HCT116 (cell line): ENCODE measurements around the gene TBC1D16. TPM values are rescaled to one million over a fixed set of nuclear protein-coding genes. Genes with fewer than 3 reads are reported as not detected.

Experiments
- ATAC-seq: fragments of 200-7000 bp; cut with Tn5 transposase; 2 replicates; pipeline ENCODE4 v1.9.1; 2020; ENCODE audit warnings: mild to moderate bottlenecking, moderate library complexity
- BruUV-seq: library from RNA; stranded (reverse); fragments of 400-500 nt; replicated peaks from 2 replicates; lab custom pipeline; 2021; lab: Mats Ljungman, UMichigan
- CTCF ChIA-PET: fragments of 300-600 bp; sonication (Branson Sonifier 250); formaldehyde crosslinking; loops from one replicate; lab custom pipeline; 2021; ENCODE audit warnings: antibody characterized with exemption; lab: Charles Lee
- POLR2A ChIA-PET: fragments of 300-600, 350-600 bp; sonication (Branson Sonifier 250); formaldehyde crosslinking; loops from one replicate; lab custom pipeline; 2021; ENCODE audit warnings: antibody characterized with exemption; lab: Charles Lee
- RAD21 ChIA-PET, 2 experiments: fragments of 300-600 bp; sonication (Branson Sonifier 250); formaldehyde crosslinking; loops; one replicate each; lab custom pipeline; 2023; ENCODE audit warnings: low total read pairs in 2 of 2; ENCODE audit not compliant: uncharacterized antibody in 2 of 2, unreplicated experiment in 2 of 2, low non-redundant PET in 1 of 2; lab: Charles Lee
- DNase-seq: peaks from one replicate; pipeline ENCODE4 v3.0.0-alpha.2; 2010; ENCODE audit warnings: low read depth, low spot score
- H2AFZ ChIP-seq: fragments of 200-600 bp; shearing (Covaris generic), sonication (generic); 2 replicates; pipeline ENCODE4 v1.6.1; 2017; ENCODE audit warnings: low read depth, mixed run types, mixed read lengths, antibody characterized with exemption, low read length; ENCODE audit not compliant: poor library complexity, severe bottlenecking
- H3K27ac ChIP-seq: 2 replicates; pipeline ENCODE4 v1.5.1; 2012; ENCODE audit warnings: low read depth, low read length
- H3K27me3 ChIP-seq: fragments of 200-600 bp; sonication (generic); 2 replicates; pipeline ENCODE4 v1.6.1; 2016; ENCODE audit warnings: mixed run types, low read length, mixed read lengths; ENCODE audit not compliant: insufficient read depth
- H3K36me3 ChIP-seq, 2 experiments: fragments of 200-500 bp in 1 of 2; fragments of 200-600 bp in 1 of 2; sonication (Bioruptor generic) in 1 of 2; sonication (generic) in 1 of 2; 2 replicates each; pipeline versions ENCODE4 v1.5.1 to v1.6.1; 2014 to 2016; ENCODE audit warnings: low read length in 2 of 2, inconsistent platforms in 1 of 2, mixed read lengths in 1 of 2, mixed run types in 1 of 2; ENCODE audit not compliant: insufficient read depth in 2 of 2, control insufficient read depth in 1 of 2
- H3K4me1 ChIP-seq, 2 experiments: fragments of 200-600 bp in 1 of 2; sonication (generic) in 1 of 2; 2 replicates each; pipeline versions ENCODE4 v1.5.1 to v1.6.1; 2012 to 2017; ENCODE audit warnings: low read length in 2 of 2, inconsistent platforms in 1 of 2, mild to moderate bottlenecking in 1 of 2, mixed read lengths in 1 of 2, mixed run types in 1 of 2, moderate library complexity in 1 of 2; ENCODE audit not compliant: insufficient read depth in 2 of 2, control insufficient read depth in 1 of 2
- H3K4me2 ChIP-seq: fragments of 200-600 bp; sonication (generic); 2 replicates; pipeline ENCODE4 v1.6.1; 2017; ENCODE audit warnings: mixed run types, low read length, mixed read lengths
- H3K4me3 ChIP-seq, 2 experiments: fragments of 200-600 bp in 1 of 2; sonication (generic) in 1 of 2; replicated peaks in 1 of 2; 2 replicates each; pipeline ENCODE4 v1.5.1; 2011 to 2016; ENCODE audit warnings: low read length in 2 of 2, control low read depth in 1 of 2, low read depth in 1 of 2, mild to moderate bottlenecking in 1 of 2, mixed read lengths in 1 of 2, mixed run types in 1 of 2
- H3K79me2 ChIP-seq: fragments of 200-600 bp; sonication (generic); 2 replicates; pipeline ENCODE4 v1.6.1; 2017; ENCODE audit warnings: mild to moderate bottlenecking, mixed run types, low read length, moderate library complexity, mixed read lengths; ENCODE audit not compliant: insufficient read depth
- H3K9ac ChIP-seq: fragments of 200-600 bp; sonication (generic); 2 replicates; pipeline ENCODE4 v1.6.1; 2016; ENCODE audit warnings: low read length, mixed read lengths
- H3K9me2 ChIP-seq: fragments of 200-600 bp; sonication (generic), shearing (Covaris generic); 2 replicates; pipeline ENCODE4 v1.6.1; 2017; ENCODE audit warnings: mixed run types, mild to moderate bottlenecking, moderate library complexity; ENCODE audit not compliant: insufficient read depth
- H3K9me3 ChIP-seq, 2 experiments: fragments of 200-500 bp in 1 of 2; fragments of 200-600 bp in 1 of 2; sonication (Bioruptor generic) in 1 of 2; sonication (generic) in 1 of 2; 2 replicates each; pipeline ENCODE4 v1.6.1; 2014 to 2017; ENCODE audit warnings: low read length in 2 of 2, mixed read lengths in 2 of 2, inconsistent platforms in 1 of 2, low read depth in 1 of 2, mild to moderate bottlenecking in 1 of 2, mixed run types in 1 of 2, moderate library complexity in 1 of 2; ENCODE audit not compliant: control insufficient read depth in 1 of 2, insufficient read depth in 1 of 2
- H4K20me1 ChIP-seq: fragments of 200-600 bp; sonication (generic), shearing (Covaris generic); 2 replicates; pipeline ENCODE4 v1.6.1; 2017; ENCODE audit warnings: mixed run types, mild to moderate bottlenecking, moderate library complexity; ENCODE audit not compliant: insufficient read depth
- ATF3 ChIP-seq: IDR thresholded peaks from 2 replicates; pipeline ENCODE4 v1.6.1; 2012
- EGR1 ChIP-seq: IDR thresholded peaks from 2 replicates; pipeline ENCODE4 v1.6.1; 2012; ENCODE audit warnings: low read depth
- ELF1 ChIP-seq: IDR thresholded peaks from 2 replicates; pipeline ENCODE4 v1.6.1; 2012; ENCODE audit warnings: low read depth, borderline replicate concordance
- EZH2 ChIP-seq: fragments of 200-600 bp; sonication (generic); IDR thresholded peaks from 2 replicates; pipeline ENCODE4 v1.6.1; 2017; ENCODE audit warnings: antibody characterized with exemption, mixed run types
- FOSL1 ChIP-seq: IDR thresholded peaks from 2 replicates; pipeline ENCODE4 v1.6.1; 2012; ENCODE audit warnings: low read depth
- JUND ChIP-seq: IDR thresholded peaks from 2 replicates; pipeline ENCODE4 v1.6.1; 2012
- SIN3A ChIP-seq: IDR thresholded peaks from 2 replicates; pipeline ENCODE4 v1.6.1; 2012; ENCODE audit warnings: low read depth
- SRF ChIP-seq: IDR thresholded peaks from 2 replicates; pipeline ENCODE4 v1.6.1; 2012; ENCODE audit warnings: low read depth
- ZFX ChIP-seq: fragments of 450-650 bp; IDR thresholded peaks from 2 replicates; pipeline ENCODE4 v1.6.1; 2017
- intact Hi-C: fragments of 100-400 bp; cut with micrococcal nuclease; formaldehyde crosslinking; loops from 2 replicates; pipeline ENCODE4 v1.10.0; 2022
- total RNA-seq: library from RNA; stranded (reverse); gene quantifications from one replicate; pipeline ENCODE4 v1.2.1, GENCODE V29; 2021; ENCODE audit not compliant: unreplicated experiment

TBC1D16 gene
- total RNA-seq, 1 experiment from 2014 or later, result 31.1 TPM

GRCh38 chr17:79926142-79926604, 109.5 kb downstream of the TBC1D16 start:
- H3K79me2 ChIP-seq, result no peaks in the 10 kb centered on the region
- H3K4me3 ChIP-seq, result no peak overlapping the region
- peaks cover 17% of the 10 kb centered on the region in 2 experiments; a peak in 3 of 4 replicates for H3K4me1 ChIP-seq
- ChIA-PET CTCF (interaction anchor here (1.2 kb wide), 1 partner anchor 10 kb away, joined by 7 read pairs; no protein-coding TSS in a partner anchor), RAD21 (no interaction called here), POLR2A (no interaction called here)
- H3K9me3 ChIP-seq, result no peaks in the 10 kb centered on the region
- H4K20me1 ChIP-seq, result no peaks in the 10 kb centered on the region
- no peak overlapping the region for H3K27ac ChIP-seq
- H3K36me3 ChIP-seq, result no peaks in the 10 kb centered on the region
- DNase-seq (no peak), ATAC-seq (no peak)
- no peaks in the 10 kb centered on the region for H3K27me3 ChIP-seq
- no peak overlapping the region for H3K9ac ChIP-seq
- no peak overlapping the region for H2AFZ ChIP-seq
- BruUV-seq, result no TSS peak
- no peak overlapping the region for H3K4me2 ChIP-seq
- no peaks in the 10 kb centered on the region for H3K9me2 ChIP-seq
- TF ChIP-seq EGR1 (no peak), SRF (no peak), ATF3 (no peak), SIN3A (no peak), JUND (no peak), ELF1 (no peak), EZH2 (no peak), FOSL1 (no peak)
- intact Hi-C loops, result no loop called here

- Histone ChIP-seq H3K9me2 (no peaks in the 10 kb centered on the region), H3K4me2 (peak overlapping the region; percentile 8; the same call in 1 of the 2 replicates), H3K4me3 (no peak overlapping the region), H3K27ac (peak overlapping the region; percentile 37; the same call in 1 of the 2 replicates), H3K9ac (no peak overlapping the region), H3K36me3 (no peaks in the 10 kb centered on the region), H3K27me3 (no peaks in the 10 kb centered on the region), H4K20me1 (no peaks in the 10 kb centered on the region), H2AFZ (no peak overlapping the region), H3K9me3 (no peaks in the 10 kb centered on the region), H3K79me2 (no peaks in the 10 kb centered on the region), H3K4me1 (peaks cover 17% of the 10 kb centered on the region in 2 experiments; a peak in 3 of 4 replicates)
- ATAC-seq, result peak; percentile 41
- CTCF ChIA-PET, result interaction anchor here (1.2 kb wide), 1 partner anchor 9 kb away, joined by 7 read pairs; no protein-coding TSS in a partner anchor
- TF ChIP-seq FOSL1, result no peak
- peak; percentile 51; the same call in 1 of the 2 replicates for TF ChIP-seq ZFX
- intact Hi-C loops, result no loop called here
- POLR2A ChIA-PET, result no interaction called here
- BruUV-seq, result no TSS peak
- DNase-seq, result no peak
- RAD21 ChIA-PET, result no interaction called here
Measured at GRCh38 chr17:79925242-79925957, 110.3 kb downstream of the TBC1D16 start.
